ENCODE measurements around the gene MORC4.

The MORC4 gene

GRCh38 chrX:106919932-106920452, 80.0 kb downstream of the MORC4 start, which contains the start of gene CLDN2:
TSS of gene CLDN2 (plus strand) at chrX:106920402. CDS start at chrX:106928229, 7,827 bp downstream.
- Histone ChIP-seq H3K4me3 (ENCODE audit: low read depth in 1 of 2, low read length in 2 of 2) (no peak within 1 kb of the TSS), H4K20me1 (ENCODE audit: insufficient read depth, low read length) (no peaks in the 10 kb centered on the region), H3K4me2 (ENCODE audit: insufficient read depth, low read length) (no peak within 1 kb of the TSS), H3K36me3 (ENCODE audit: insufficient read depth, low read length) (no peaks in the 10 kb centered on the region), H3K27ac (ENCODE audit: low read length) (no peak within 1 kb of the TSS), H3K4me1 (ENCODE audit: insufficient read depth, low read length) (peaks cover 21% of the 10 kb centered on the region), H3K9me3 (ENCODE audit: insufficient read depth, low read length, severe bottlenecking) (no peaks in the 10 kb centered on the region), H3K27me3 (ENCODE audit: insufficient read depth, low read length, poor library complexity) (no peaks in the 10 kb centered on the region), H3K9ac (ENCODE audit: low read depth, low read length) (no peak within 1 kb of the TSS), H3K79me2 (ENCODE audit: insufficient read depth, low read length) (no peaks in the 10 kb centered on the region), H2AFZ (ENCODE audit: low read depth, low read length) (no peak within 1 kb of the TSS)
- DNase-seq (no peak), ATAC-seq (ENCODE audit: insufficient read depth, low read depth) (no peak)
- TF ChIP-seq CTCF (IDR thresholded peaks at IDR 0.05; ENCODE audit: borderline replicate concordance, extremely low read depth, low read length, poor library complexity, severe bottlenecking) (no peak), EZH2 (IDR thresholded peaks at IDR 0.05; ENCODE audit: borderline replicate concordance, low read depth, low read length, severe bottlenecking) (no peak)

GRCh38 chrX:106917830-106918500, 82.0 kb downstream of the MORC4 start:
- TF ChIP-seq EZH2 (IDR thresholded peaks at IDR 0.05; ENCODE audit: borderline replicate concordance, low read depth, low read length, severe bottlenecking) (no peak), CTCF (IDR thresholded peaks at IDR 0.05; ENCODE audit: borderline replicate concordance, extremely low read depth, low read length, poor library complexity, severe bottlenecking) (no peak)
- no peaks in the 10 kb centered on the region for H3K9me3 ChIP-seq (ENCODE audit: insufficient read depth, low read length, severe bottlenecking)
- H2AFZ ChIP-seq (ENCODE audit: low read depth, low read length) = no peak overlapping the region
- no peaks in the 10 kb centered on the region for H3K79me2 ChIP-seq (ENCODE audit: insufficient read depth, low read length)
- H3K4me2 ChIP-seq (ENCODE audit: insufficient read depth, low read length) = no peak overlapping the region
- DNase-seq = peak; percentile 74
- H3K27me3 ChIP-seq (ENCODE audit: insufficient read depth, low read length, poor library complexity) = no peaks in the 10 kb centered on the region
- H3K4me1 ChIP-seq (ENCODE audit: insufficient read depth, low read length) = peaks cover 21% of the 10 kb centered on the region
- H3K27ac ChIP-seq (ENCODE audit: low read length) = no peak overlapping the region; the same call in 1 of the 2 replicates
- no peaks in the 10 kb centered on the region for H3K36me3 ChIP-seq (ENCODE audit: insufficient read depth, low read length)
- H3K4me3 ChIP-seq (ENCODE audit: low read depth in 1 of 2, low read length in 2 of 2) = no peak overlapping the region
- no peaks in the 10 kb centered on the region for H4K20me1 ChIP-seq (ENCODE audit: insufficient read depth, low read length)
- peak; percentile 99 for ATAC-seq (ENCODE audit: insufficient read depth, low read depth)
- H3K9ac ChIP-seq (ENCODE audit: low read depth, low read length) = no peak overlapping the region

GRCh38 chrX:106912864-106913263, 87.1 kb downstream of the MORC4 start:
- Histone ChIP-seq H3K27ac (ENCODE audit: low read length) (no peak overlapping the region), H3K79me2 (ENCODE audit: insufficient read depth, low read length) (no peaks in the 10 kb centered on the region), H3K4me3 (ENCODE audit: low read depth in 1 of 2, low read length in 2 of 2) (no peak overlapping the region), H3K36me3 (ENCODE audit: insufficient read depth, low read length) (no peaks in the 10 kb centered on the region), H3K27me3 (ENCODE audit: insufficient read depth, low read length, poor library complexity) (no peaks in the 10 kb centered on the region), H3K9ac (ENCODE audit: low read depth, low read length) (no peak overlapping the region), H3K4me1 (ENCODE audit: insufficient read depth, low read length) (peaks cover 10% of the 10 kb centered on the region), H3K4me2 (ENCODE audit: insufficient read depth, low read length) (no peak overlapping the region), H3K9me3 (ENCODE audit: insufficient read depth, low read length, severe bottlenecking) (no peaks in the 10 kb centered on the region), H2AFZ (ENCODE audit: low read depth, low read length) (no peak overlapping the region), H4K20me1 (ENCODE audit: insufficient read depth, low read length) (no peaks in the 10 kb centered on the region)
- no peak for DNase-seq
- ATAC-seq (ENCODE audit: insufficient read depth, low read depth) = no peak
- TF ChIP-seq CTCF (IDR thresholded peaks at IDR 0.05; ENCODE audit: borderline replicate concordance, extremely low read depth, low read length, poor library complexity, severe bottlenecking) = no peak
- no peak for TF ChIP-seq EZH2 (IDR thresholded peaks at IDR 0.05; ENCODE audit: borderline replicate concordance, low read depth, low read length, severe bottlenecking)

Data from DND-41 (cell line).